Immature natural killer cell (primary cell): ENCODE measurements around the gene GRID1. TPM values are rescaled to one million over a fixed set of nuclear protein-coding genes. Genes with fewer than 3 reads are reported as not detected.

ENCODE experiments used
- DNase-seq, 3 donors: peaks; one replicate each; pipeline ENCODE4 v3.0.0; 2022; ENCODE audit warnings: mixed read lengths in 1 of 3
- H3K27ac Mint-ChIP-seq, 6 donors: one replicate each; pipeline ENCODE4 v1.8.0; 2020; ENCODE audit warnings: mixed read lengths in 6 of 6, mild to moderate bottlenecking in 5 of 6, inconsistent platforms in 4 of 6, moderate library complexity in 3 of 6
- H3K27me3 Mint-ChIP-seq, 3 donors: one replicate each; pipeline ENCODE4 v1.8.0; 2020 to 2021; ENCODE audit warnings: low read depth in 3 of 3, mild to moderate bottlenecking in 3 of 3, mixed read lengths in 3 of 3, moderate library complexity in 3 of 3, inconsistent platforms in 1 of 3
- H3K36me3 Mint-ChIP-seq, 3 donors: one replicate each; pipeline ENCODE4 v1.8.0; 2020; ENCODE audit warnings: mixed read lengths in 3 of 3, inconsistent platforms in 2 of 3, mild to moderate bottlenecking in 2 of 3
- H3K4me1 Mint-ChIP-seq, 2 donors: one replicate each; pipeline ENCODE4 v1.8.0; 2020; ENCODE audit warnings: inconsistent platforms in 2 of 2, mild to moderate bottlenecking in 2 of 2, mixed read lengths in 2 of 2, moderate library complexity in 1 of 2
- H3K4me3 Mint-ChIP-seq, 5 donors: one replicate each; pipeline ENCODE4 v1.8.0; 2020; ENCODE audit warnings: mild to moderate bottlenecking in 5 of 5, mixed read lengths in 5 of 5, inconsistent platforms in 3 of 5, moderate library complexity in 3 of 5
- H3K9me3 Mint-ChIP-seq, 6 donors: one replicate each; pipeline ENCODE4 v1.8.0; 2020; ENCODE audit warnings: mild to moderate bottlenecking in 6 of 6, mixed read lengths in 6 of 6, inconsistent platforms in 4 of 6, moderate library complexity in 3 of 6
- polyA plus RNA-seq, 3 donors: library from polyadenylated mRNA; unstranded; fragments of 300-500 nt; fragmentation: Illumina TruSeq; gene quantifications; one replicate each; pipeline ENCODE4 v1.2.3, GENCODE V29; 2021

GRID1 gene
- polyA plus RNA-seq, 3 donors from 2014 or later = not detected

GRCh38 chr10:86160890-86161585, 205.6 kb downstream of the GRID1 start:
- Mint-ChIP-seq H3K4me1 (no peaks in the 10 kb centered on the region), H3K4me3 (no peak overlapping the region), H3K27me3 (peaks cover 0 to 2% (median 0%) of the 10 kb centered on the region in 3 donors), H3K36me3 (no peaks in the 10 kb centered on the region), H3K27ac (no peak overlapping the region), H3K9me3 (no peaks in the 10 kb centered on the region)
- DNase-seq = no peak

- H3K4me3 Mint-ChIP-seq = no peak overlapping the region
- no peaks in the 10 kb centered on the region for H3K36me3 Mint-ChIP-seq
- H3K27me3 Mint-ChIP-seq = peaks cover 0 to 2% (median 0%) of the 10 kb centered on the region in 3 donors
- no peak overlapping the region for H3K27ac Mint-ChIP-seq
- no peak for DNase-seq
- H3K4me1 Mint-ChIP-seq = no peaks in the 10 kb centered on the region
- H3K9me3 Mint-ChIP-seq = no peaks in the 10 kb centered on the region
Measured at GRCh38 chr10:86159797-86160196, 206.8 kb downstream of the GRID1 start.

GRCh38 chr10:86155054-86155921, 211.3 kb downstream of the GRID1 start:
- no peak for DNase-seq

GRCh38 chr10:86153751-86154150, 212.8 kb downstream of the GRID1 start:
- Mint-ChIP-seq H3K27me3 (peaks cover 3 to 4% (median 3%) of the 10 kb centered on the region in 3 donors), H3K4me1 (no peaks in the 10 kb centered on the region), H3K9me3 (no peaks in the 10 kb centered on the region), H3K27ac (no peak overlapping the region), H3K4me3 (no peak overlapping the region), H3K36me3 (no peaks in the 10 kb centered on the region)
- DNase-seq = no peak

More at GRCh38 chr10:86155054-86155921, 211.3 kb downstream of the GRID1 start:
- Mint-ChIP-seq H3K27ac (no peak overlapping the region), H3K27me3 (peaks cover 0 to 4% (median 3%) of the 10 kb centered on the region in 3 donors), H3K4me1 (no peaks in the 10 kb centered on the region), H3K4me3 (no peak overlapping the region), H3K9me3 (no peaks in the 10 kb centered on the region), H3K36me3 (no peaks in the 10 kb centered on the region)

- Mint-ChIP-seq H3K9me3 (no peaks in the 10 kb centered on the region), H3K27ac (no peak overlapping the region), H3K4me3 (no peak overlapping the region), H3K27me3 (peaks cover 3 to 4% (median 3%) of the 10 kb centered on the region in 3 donors), H3K4me1 (no peaks in the 10 kb centered on the region), H3K36me3 (no peaks in the 10 kb centered on the region)
- no peak for DNase-seq
Measured at GRCh38 chr10:86152911-86153310, 213.7 kb downstream of the GRID1 start.

- Mint-ChIP-seq H3K36me3 (no peaks in the 10 kb centered on the region), H3K27me3 (peaks cover 3 to 4% (median 3%) of the 10 kb centered on the region in 3 donors), H3K27ac (no peak overlapping the region), H3K4me3 (no peak overlapping the region), H3K9me3 (no peaks in the 10 kb centered on the region), H3K4me1 (no peaks in the 10 kb centered on the region)
- no peak for DNase-seq
Measured at GRCh38 chr10:86152354-86152753, 214.2 kb downstream of the GRID1 start.

GRCh38 chr10:86151613-86152012, 215.0 kb downstream of the GRID1 start:
- Mint-ChIP-seq H3K4me1 (no peaks in the 10 kb centered on the region), H3K4me3 (no peak overlapping the region), H3K36me3 (no peaks in the 10 kb centered on the region), H3K27ac (no peak overlapping the region), H3K27me3 (peaks cover 3 to 4% (median 3%) of the 10 kb centered on the region in 3 donors), H3K9me3 (no peaks in the 10 kb centered on the region)
- DNase-seq = no peak

- no peaks in the 10 kb centered on the region for H3K36me3 Mint-ChIP-seq
- H3K4me1 Mint-ChIP-seq = no peaks in the 10 kb centered on the region
- DNase-seq = no peak
- no peak overlapping the region for H3K4me3 Mint-ChIP-seq
- H3K27me3 Mint-ChIP-seq = peaks cover 3 to 5% (median 3%) of the 10 kb centered on the region in 3 donors
- no peaks in the 10 kb centered on the region for H3K9me3 Mint-ChIP-seq
- no peak overlapping the region for H3K27ac Mint-ChIP-seq
Measured at GRCh38 chr10:86149257-86149656, 217.3 kb downstream of the GRID1 start.

- no peak for DNase-seq
- Mint-ChIP-seq H3K36me3 (no peaks in the 10 kb centered on the region), H3K27ac (no peak overlapping the region), H3K4me1 (no peaks in the 10 kb centered on the region), H3K9me3 (no peaks in the 10 kb centered on the region), H3K4me3 (no peak overlapping the region), H3K27me3 (peaks cover 3 to 5% (median 3%) of the 10 kb centered on the region in 3 donors)
Measured at GRCh38 chr10:86148117-86148516, 218.5 kb downstream of the GRID1 start.

GRCh38 chr10:86144301-86144700, 222.3 kb downstream of the GRID1 start:
- no peaks in the 10 kb centered on the region for H3K36me3 Mint-ChIP-seq
- DNase-seq = no peak
- peaks cover 0 to 2% (median 1%) of the 10 kb centered on the region in 3 donors for H3K27me3 Mint-ChIP-seq
- H3K27ac Mint-ChIP-seq = no peak overlapping the region
- H3K9me3 Mint-ChIP-seq = no peaks in the 10 kb centered on the region
- H3K4me3 Mint-ChIP-seq = no peak overlapping the region
- no peaks in the 10 kb centered on the region for H3K4me1 Mint-ChIP-seq

GRCh38 chr10:86141896-86142295, 224.7 kb downstream of the GRID1 start:
- Mint-ChIP-seq H3K27me3 (peaks cover 0 to 3% (median 0%) of the 10 kb centered on the region in 3 donors), H3K4me1 (no peaks in the 10 kb centered on the region), H3K27ac (no peak overlapping the region), H3K4me3 (no peak overlapping the region), H3K9me3 (no peaks in the 10 kb centered on the region), H3K36me3 (no peaks in the 10 kb centered on the region)
- no peak for DNase-seq

GRCh38 chr10:86139066-86139657, 227.4 kb downstream of the GRID1 start:
- Mint-ChIP-seq H3K27ac (no peak overlapping the region), H3K4me3 (no peak overlapping the region), H3K27me3 (peaks cover 0 to 5% (median 0%) of the 10 kb centered on the region in 3 donors), H3K9me3 (peaks cover 0 to 2% (median 0%) of the 10 kb centered on the region in 6 donors), H3K36me3 (no peaks in the 10 kb centered on the region), H3K4me1 (no peaks in the 10 kb centered on the region)
- DNase-seq = no peak

- no peak for DNase-seq
- Mint-ChIP-seq H3K4me1 (no peaks in the 10 kb centered on the region), H3K4me3 (no peak overlapping the region), H3K27me3 (peaks cover 0 to 5% (median 0%) of the 10 kb centered on the region in 3 donors), H3K36me3 (no peaks in the 10 kb centered on the region), H3K9me3 (peaks cover 0 to 2% (median 0%) of the 10 kb centered on the region in 6 donors), H3K27ac (no peak overlapping the region)
Measured at GRCh38 chr10:86138551-86139065, 228.0 kb downstream of the GRID1 start.

GRCh38 chr10:86137561-86137960, 229.0 kb downstream of the GRID1 start:
- Mint-ChIP-seq H3K27me3 (peaks cover 0 to 5% (median 1%) of the 10 kb centered on the region in 3 donors), H3K27ac (no peak overlapping the region), H3K36me3 (no peaks in the 10 kb centered on the region), H3K4me1 (no peaks in the 10 kb centered on the region), H3K4me3 (no peak overlapping the region), H3K9me3 (peaks cover 0 to 2% (median 0%) of the 10 kb centered on the region in 6 donors)
- no peak for DNase-seq
